Esophagus muscularis mucosa (tissue), 3 donors: Measurements from ENCODE around the gene FGD1.

Experiments used
- POLR2A ChIP-seq: fragments of 450-650 bp; IDR thresholded peaks from one replicate; pipeline ENCODE4 v1.6.1; 2017; ENCODE audit warnings: antibody characterized with exemption, moderate library complexity, mild to moderate bottlenecking, low read depth
- TF ChIP-seq, protein P1 (sequence below), 3 experiments: fragments of 200-600 bp in 2 of 3; fragments of 450-650 bp in 1 of 3; sonication (generic) in 2 of 3; IDR thresholded peaks; one replicate each; pipeline ENCODE4 v1.5.1; 2017 to 2019; ENCODE audit warnings: antibody characterized with exemption in 3 of 3, mild to moderate bottlenecking in 2 of 3, moderate library complexity in 1 of 3

DNA sequence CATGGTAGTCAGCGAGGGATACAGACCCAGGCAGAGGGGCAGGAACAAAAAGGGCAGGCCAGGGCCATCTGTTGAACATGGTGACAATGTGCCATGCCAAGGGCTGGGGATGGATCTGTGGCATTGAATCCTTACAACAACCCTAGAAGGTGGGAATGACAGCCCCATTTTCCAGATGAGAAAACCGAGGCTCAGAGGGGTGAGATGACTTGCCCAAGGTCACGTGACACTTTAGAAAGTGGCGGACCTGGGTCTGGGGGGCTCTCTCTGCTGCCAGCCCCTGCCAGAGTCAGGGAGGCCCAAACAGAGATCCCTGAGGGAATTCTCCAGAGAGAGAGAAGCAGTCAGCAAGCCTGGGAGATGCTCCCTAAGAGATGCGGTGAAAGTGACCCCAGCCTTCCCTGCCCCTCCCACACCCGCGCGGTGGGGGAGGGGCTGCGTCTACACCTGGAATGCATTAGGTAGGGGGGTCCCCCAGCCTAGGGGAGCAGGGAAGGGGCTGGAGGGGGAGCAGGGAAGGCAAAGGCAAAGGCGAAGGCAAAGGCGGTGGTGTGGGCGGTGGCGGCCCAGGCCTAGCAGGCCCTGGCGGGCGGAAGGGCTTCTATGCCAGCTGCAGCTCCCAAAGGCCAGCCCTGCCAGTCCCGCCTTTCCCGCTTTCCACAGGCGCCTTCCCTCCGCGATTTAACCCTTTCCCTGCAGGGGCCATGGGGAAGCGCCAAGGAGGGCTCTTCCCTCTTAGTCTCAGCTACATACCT is 13.0 kb downstream of the FGD1 start:
- TF ChIP-seq, protein P1, sequence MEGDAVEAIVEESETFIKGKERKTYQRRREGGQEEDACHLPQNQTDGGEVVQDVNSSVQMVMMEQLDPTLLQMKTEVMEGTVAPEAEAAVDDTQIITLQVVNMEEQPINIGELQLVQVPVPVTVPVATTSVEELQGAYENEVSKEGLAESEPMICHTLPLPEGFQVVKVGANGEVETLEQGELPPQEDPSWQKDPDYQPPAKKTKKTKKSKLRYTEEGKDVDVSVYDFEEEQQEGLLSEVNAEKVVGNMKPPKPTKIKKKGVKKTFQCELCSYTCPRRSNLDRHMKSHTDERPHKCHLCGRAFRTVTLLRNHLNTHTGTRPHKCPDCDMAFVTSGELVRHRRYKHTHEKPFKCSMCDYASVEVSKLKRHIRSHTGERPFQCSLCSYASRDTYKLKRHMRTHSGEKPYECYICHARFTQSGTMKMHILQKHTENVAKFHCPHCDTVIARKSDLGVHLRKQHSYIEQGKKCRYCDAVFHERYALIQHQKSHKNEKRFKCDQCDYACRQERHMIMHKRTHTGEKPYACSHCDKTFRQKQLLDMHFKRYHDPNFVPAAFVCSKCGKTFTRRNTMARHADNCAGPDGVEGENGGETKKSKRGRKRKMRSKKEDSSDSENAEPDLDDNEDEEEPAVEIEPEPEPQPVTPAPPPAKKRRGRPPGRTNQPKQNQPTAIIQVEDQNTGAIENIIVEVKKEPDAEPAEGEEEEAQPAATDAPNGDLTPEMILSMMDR (IDR thresholded peaks at IDR 0.05), result no peak
- no peak for TF ChIP-seq POLR2A
